GM21390 (cell line): Measurements from ENCODE around the gene ZNF366.
"Not testable (repeated sequence)": the region's sequence is repeated elsewhere in the genome, so short reads cannot be mapped to it uniquely, and the experiment has no call there.

Experiments used
- ATAC-seq: cut with Tn5 transposase; IDR thresholded peaks from one replicate; pipeline ENCODE4 v1.9.1; 2021; ENCODE audit not compliant: unreplicated experiment

Gene ZNF366

DNA sequence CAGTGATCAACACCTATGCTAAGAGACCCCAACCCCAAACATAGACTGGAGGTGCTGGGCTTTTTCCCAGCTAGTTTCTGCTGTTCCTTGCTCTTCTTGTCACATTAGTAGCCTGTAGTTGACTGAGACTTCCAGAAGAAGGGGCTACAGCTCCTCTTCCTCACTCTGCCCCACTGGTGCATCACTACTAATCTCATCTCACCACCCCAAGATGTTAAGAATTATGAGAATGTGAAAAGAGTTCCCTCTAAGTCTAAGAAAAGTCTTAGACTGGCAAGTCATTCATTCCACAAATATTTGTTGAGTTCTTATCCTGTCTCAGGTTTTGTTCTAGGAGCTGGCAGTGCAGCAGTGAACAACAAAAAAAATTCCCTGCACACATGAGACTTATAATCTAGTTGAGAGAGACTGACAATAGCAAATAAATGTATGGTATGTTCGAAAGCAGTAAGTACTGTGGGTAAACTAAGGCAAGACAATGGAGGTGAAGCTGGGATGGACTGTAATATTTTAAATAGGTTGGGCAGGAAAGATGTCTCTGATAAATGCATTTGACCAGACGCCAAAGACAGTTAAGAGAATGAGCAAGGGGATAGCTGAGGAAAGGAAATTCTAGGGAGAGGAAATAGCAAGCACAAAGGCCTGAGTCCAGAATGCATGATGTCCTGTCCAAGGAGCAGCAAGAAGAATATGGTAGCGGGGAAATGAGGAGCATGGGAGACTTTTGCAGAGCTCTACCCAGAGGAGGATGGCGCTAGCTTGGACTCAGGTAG lies 94.7 kb downstream of the ZNF366 start:
- no peak for ATAC-seq

DNA sequence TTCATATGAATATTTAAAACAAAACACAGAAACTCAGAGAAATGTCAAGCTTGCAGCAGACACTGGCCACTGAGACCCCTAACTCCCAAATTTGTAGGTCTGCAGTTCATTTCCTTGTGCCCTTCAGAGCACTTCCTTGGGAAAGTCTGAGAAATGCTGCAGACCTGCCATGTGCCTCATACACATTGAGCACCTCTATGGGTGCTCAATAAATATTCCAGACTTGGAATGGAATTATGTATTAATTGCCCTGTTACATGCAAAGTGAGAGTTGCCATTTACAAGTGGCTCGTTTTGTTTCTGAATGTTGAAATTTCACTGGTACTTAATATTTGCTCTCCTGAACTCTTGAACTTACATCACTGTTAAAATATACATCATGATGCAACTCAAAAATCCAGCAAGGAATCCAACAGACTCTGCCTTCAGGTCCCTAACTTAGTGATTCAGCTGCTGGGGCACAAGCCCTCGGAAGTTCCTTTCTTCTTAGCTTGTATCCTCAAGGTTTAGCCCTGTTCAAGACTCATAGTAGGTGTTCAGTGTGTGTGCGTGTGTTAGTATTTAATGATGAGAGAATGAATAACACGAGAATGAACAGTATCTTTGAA lies 96.4 kb downstream of the ZNF366 start:
- ATAC-seq, result no peak

- ATAC-seq, result no peak
Observed at GRCh38 chr5:72408603-72409002, 98.6 kb downstream of the ZNF366 start.

DNA sequence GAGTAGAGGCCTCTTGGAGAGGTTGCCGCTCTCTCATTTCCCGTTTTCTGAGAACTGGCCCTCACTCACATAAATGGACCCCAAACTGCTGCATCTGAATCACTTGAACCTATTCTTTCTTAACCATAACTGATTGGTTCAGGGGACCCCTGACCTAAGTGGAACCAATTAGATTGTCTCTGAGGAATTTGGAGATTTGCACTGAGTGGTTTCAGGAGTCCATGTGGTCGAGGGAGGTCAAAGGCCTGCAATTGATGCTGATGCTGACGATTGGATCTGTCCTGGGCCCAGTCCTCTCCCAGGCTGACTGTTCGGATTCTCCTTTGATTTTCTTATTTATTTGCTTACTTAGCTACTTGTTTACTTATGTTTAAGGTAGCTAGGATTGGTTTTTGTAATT lies 99.1 kb downstream of the ZNF366 start:
- no peak for ATAC-seq

DNA sequence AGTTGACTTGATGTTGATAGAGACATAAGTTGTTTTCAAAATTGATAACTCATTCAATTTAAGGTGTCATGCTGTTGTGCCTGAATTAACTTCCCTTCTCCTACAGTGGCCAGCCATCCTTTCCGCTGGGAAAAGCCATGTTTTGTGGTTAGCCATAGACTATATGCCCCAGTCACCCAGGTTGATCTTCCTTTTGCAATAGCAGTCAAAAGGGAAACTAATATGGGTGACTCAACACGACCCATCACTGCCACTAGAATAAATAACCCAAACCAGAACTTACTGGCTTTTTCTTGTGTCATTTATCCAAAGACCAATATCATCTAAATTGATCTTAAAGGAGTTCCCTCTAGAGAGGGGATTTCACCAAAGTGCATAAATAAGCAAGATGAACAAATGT lies 99.7 kb downstream of the ZNF366 start:
- no peak for ATAC-seq

DNA sequence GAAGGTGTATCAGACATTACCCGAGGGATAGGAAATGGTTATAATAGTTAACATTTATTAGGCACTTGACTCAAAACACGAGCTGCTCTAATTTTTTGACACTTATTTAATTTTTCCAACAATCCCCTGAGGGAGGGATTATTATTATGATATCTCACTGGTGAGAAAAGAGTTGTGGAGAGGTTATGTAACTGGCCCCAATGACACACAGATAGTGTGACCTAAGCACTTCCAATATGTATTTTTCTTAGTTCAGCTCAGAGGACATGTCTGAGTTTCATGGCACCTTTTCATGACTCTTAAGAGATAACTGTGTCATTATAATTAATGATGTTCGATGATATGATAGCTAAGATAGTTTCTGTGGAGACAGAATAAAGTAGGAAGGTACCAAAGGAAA lies 100.1 kb downstream of the ZNF366 start:
- ATAC-seq, result no peak

- ATAC-seq, result not testable (repeated sequence)
Observed at GRCh38 chr5:72404771-72405170, 102.4 kb downstream of the ZNF366 start.

- ATAC-seq, result no peak
Observed at GRCh38 chr5:72402959-72403628, 104.1 kb downstream of the ZNF366 start.

- no peak for ATAC-seq
Observed at GRCh38 chr5:72402381-72402890, 104.8 kb downstream of the ZNF366 start.

- ATAC-seq, result no peak
Observed at GRCh38 chr5:72400950-72401349, 106.3 kb downstream of the ZNF366 start.

- no peak for ATAC-seq
Observed at GRCh38 chr5:72397836-72398235, 109.4 kb downstream of the ZNF366 start.

GRCh38 chr5:72394688-72395087 lies 112.5 kb downstream of the ZNF366 start:
- ATAC-seq, result no peak

DNA sequence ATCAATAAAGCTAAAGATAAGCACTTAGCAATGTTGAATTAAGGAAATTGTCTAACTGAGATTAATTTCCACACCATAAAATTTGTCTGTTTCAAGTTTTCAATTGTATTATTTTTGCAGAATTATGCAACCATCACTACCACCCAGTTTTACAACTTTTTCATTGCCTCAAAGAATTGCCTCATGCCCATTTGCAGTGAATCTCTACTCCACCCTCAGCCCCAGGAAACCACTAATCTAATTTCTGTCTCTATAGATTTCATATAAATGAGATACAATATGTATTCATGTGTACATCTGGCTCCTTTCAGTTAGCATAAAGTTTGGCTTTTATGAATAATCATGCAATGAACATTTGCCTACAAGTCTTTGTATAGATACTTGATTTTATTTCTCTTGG lies 114.2 kb downstream of the ZNF366 start:
- no peak for ATAC-seq
